H9 (cell line): ENCODE data around the gene ZC3H7B. TPM values are rescaled to one million over a fixed set of nuclear protein-coding genes. Genes with fewer than 3 reads are reported as not detected.

Source experiments
- DNase-seq: peaks from one replicate; pipeline ENCODE4 v3.0.0-alpha.2; 2017
- H2AFZ ChIP-seq: one replicate; pipeline ENCODE4 v1.6.1; 2013; ENCODE audit warnings: mild to moderate bottlenecking, low read length, control low read depth, moderate library complexity
- H2AK5ac ChIP-seq: 2 replicates; pipeline ENCODE4 v1.6.1; 2013; ENCODE audit warnings: low read length, control low read depth, mixed read lengths; ENCODE audit not compliant: insufficient read length
- H2BK120ac ChIP-seq: one replicate; pipeline ENCODE4 v1.6.1; 2013; ENCODE audit warnings: low read depth, mild to moderate bottlenecking, low read length, control low read depth, inconsistent platforms; ENCODE audit not compliant: poor library complexity, severe bottlenecking
- H2BK12ac ChIP-seq: 2 replicates; pipeline ENCODE4 v1.6.1; 2013; ENCODE audit warnings: low read length, control low read depth, mixed read lengths, low read depth; ENCODE audit not compliant: insufficient read length
- H2BK15ac ChIP-seq: 2 replicates; pipeline ENCODE4 v1.6.1; 2013; ENCODE audit warnings: low read depth, low read length, control low read depth
- H2BK20ac ChIP-seq: one replicate; pipeline ENCODE4 v1.6.1; 2013; ENCODE audit warnings: low read depth, mild to moderate bottlenecking, low read length, control low read depth, inconsistent platforms; ENCODE audit not compliant: poor library complexity, severe bottlenecking
- H2BK5ac ChIP-seq: 2 replicates; pipeline ENCODE4 v1.6.1; 2013; ENCODE audit warnings: low read length, control low read depth, mixed read lengths; ENCODE audit not compliant: insufficient read length
- H3K14ac ChIP-seq: 2 replicates; pipeline ENCODE4 v1.6.1; 2013; ENCODE audit warnings: low read length, control low read depth; ENCODE audit not compliant: insufficient read depth
- H3K18ac ChIP-seq: 2 replicates; pipeline ENCODE4 v1.6.1; 2013; ENCODE audit warnings: low read depth, mild to moderate bottlenecking, mixed read lengths, low read length, control low read depth; ENCODE audit not compliant: insufficient read length
- H3K23ac ChIP-seq: 2 replicates; pipeline ENCODE4 v1.6.1; 2013; ENCODE audit warnings: low read length, control low read depth, mixed read lengths, low read depth; ENCODE audit not compliant: insufficient read length
- H3K23me2 ChIP-seq: 2 replicates; pipeline ENCODE4 v1.6.1; 2013; ENCODE audit warnings: low read depth, mild to moderate bottlenecking, mixed read lengths, low read length, control low read depth; ENCODE audit not compliant: insufficient read length, poor library complexity, severe bottlenecking
- H3K27ac ChIP-seq: 2 replicates; pipeline ENCODE4 v1.5.1; 2013; ENCODE audit warnings: low read length, control low read depth, mixed read lengths, low read depth; ENCODE audit not compliant: insufficient read length
- H3K27me3 ChIP-seq: 2 replicates; pipeline ENCODE4 v1.6.1; 2013; ENCODE audit warnings: low read length, control low read depth, inconsistent platforms; ENCODE audit not compliant: insufficient read depth
- H3K4ac ChIP-seq: 2 replicates; pipeline ENCODE4 v1.6.1; 2013; ENCODE audit warnings: low read depth, mild to moderate bottlenecking, control low read depth, inconsistent platforms, low read length, moderate library complexity
- H3K4me1 ChIP-seq: 2 replicates; pipeline ENCODE4 v1.6.1; 2013; ENCODE audit warnings: low read length, control low read depth, inconsistent platforms; ENCODE audit not compliant: insufficient read depth
- H3K4me2 ChIP-seq: 2 replicates; pipeline ENCODE4 v1.6.1; 2013; ENCODE audit warnings: low read length, control low read depth, mixed read lengths; ENCODE audit not compliant: insufficient read length, insufficient read depth
- H3K56ac ChIP-seq: 2 replicates; pipeline ENCODE4 v1.6.1; 2013; ENCODE audit warnings: low read depth, mild to moderate bottlenecking, mixed read lengths, low read length, control low read depth; ENCODE audit not compliant: insufficient read length
- H3K79me1 ChIP-seq: 2 replicates; pipeline ENCODE4 v1.6.1; 2013; ENCODE audit warnings: low read depth, mild to moderate bottlenecking, moderate library complexity, low read length, control low read depth, inconsistent platforms; ENCODE audit not compliant: insufficient read depth, poor library complexity, severe bottlenecking
- H3K79me2 ChIP-seq: 2 replicates; pipeline ENCODE4 v1.6.1; 2013; ENCODE audit warnings: low read length, control low read depth, inconsistent platforms; ENCODE audit not compliant: insufficient read depth
- H3K9ac ChIP-seq: 2 replicates; pipeline ENCODE4 v1.6.1; 2013; ENCODE audit warnings: low read length, control low read depth, mixed read lengths; ENCODE audit not compliant: insufficient read length; ENCODE audit errors: extremely low read depth
- H3K9me3 ChIP-seq: one replicate; pipeline ENCODE4 v1.6.1; 2013; ENCODE audit warnings: low read depth, low read length, inconsistent platforms; ENCODE audit not compliant: control insufficient read depth
- H3T11ph ChIP-seq: one replicate; pipeline ENCODE4 v1.6.1; 2013; ENCODE audit warnings: mild to moderate bottlenecking, low read length, control low read depth, inconsistent platforms
- H4K20me1 ChIP-seq: one replicate; pipeline ENCODE4 v1.6.1; 2013; ENCODE audit not compliant: control insufficient read depth, insufficient read length, insufficient read depth
- H4K5ac ChIP-seq: 2 replicates; pipeline ENCODE4 v1.6.1; 2013; ENCODE audit warnings: low read depth, mild to moderate bottlenecking, mixed read lengths, low read length, control low read depth; ENCODE audit not compliant: insufficient read length
- H4K8ac ChIP-seq: replicated peaks from 2 replicates; pipeline ENCODE4 v1.6.1; 2013; ENCODE audit warnings: low read length, control low read depth, mixed read lengths, low read depth; ENCODE audit not compliant: insufficient read length
- H4K91ac ChIP-seq: 2 replicates; pipeline ENCODE4 v1.6.1; 2013; ENCODE audit warnings: low read depth, mild to moderate bottlenecking, moderate library complexity, mixed read lengths, low read length, control low read depth; ENCODE audit not compliant: insufficient read length
- H3K27ac Mint-ChIP-seq, 3 experiments: 2 replicates in 2 of 3; 3 replicates in 1 of 3; pipeline ENCODE4 v1.8.0; 2020 to 2021; ENCODE audit warnings: mixed read lengths in 3 of 3, mild to moderate bottlenecking in 1 of 3, moderate library complexity in 1 of 3
- H3K27me3 Mint-ChIP-seq: 2 replicates; pipeline ENCODE4 v1.8.0; 2021; ENCODE audit warnings: low read depth, mild to moderate bottlenecking, moderate library complexity, mixed read lengths
- H3K36me3 Mint-ChIP-seq, 3 experiments: 2 replicates in 2 of 3; 3 replicates in 1 of 3; pipeline ENCODE4 v1.8.0; 2020 to 2021; ENCODE audit warnings: low read depth in 3 of 3, mixed read lengths in 3 of 3; ENCODE audit not compliant: insufficient read depth in 1 of 3
- H3K4me1 Mint-ChIP-seq, 2 experiments: 2 replicates each; pipeline ENCODE4 v1.8.0; 2020; ENCODE audit warnings: mixed read lengths in 2 of 2
- H3K4me3 Mint-ChIP-seq, 2 experiments: 2 replicates in 1 of 2; 3 replicates in 1 of 2; pipeline ENCODE4 v1.8.0; 2020 to 2021; ENCODE audit warnings: mild to moderate bottlenecking in 2 of 2, mixed read lengths in 2 of 2, moderate library complexity in 1 of 2
- H3K9me3 Mint-ChIP-seq, 2 experiments: 2 replicates in 1 of 2; 3 replicates in 1 of 2; pipeline ENCODE4 v1.8.0; 2020; ENCODE audit warnings: mild to moderate bottlenecking in 2 of 2, mixed read lengths in 2 of 2, moderate library complexity in 1 of 2
- WGBS: extraction: QIAGEN DNeasy Blood & Tissue Kit; methylation state at CpG from one replicate; pipeline ENCODE4 v1.1.7; 2013; ENCODE audit warnings: missing lambda C conversion rate, low lambda C conversion rate, mixed read lengths; ENCODE audit not compliant: insufficient read length; ENCODE audit errors: extremely low coverage; 5-methylcytosine and 5-hydroxymethylcytosine counted together
- total RNA-seq: library from RNA; stranded (reverse); gene quantifications from 2 replicates; pipeline ENCODE4 v1.2.1, GENCODE V29; 2021
- TF ChIP-seq, protein P1 (sequence below): fragments of 200-600 bp; sonication (generic); conservative IDR thresholded peaks from 3 replicates; pipeline ENCODE4 v1.8.0; 2021; ENCODE audit warnings: antibody characterized with exemption, mild to moderate bottlenecking

ZC3H7B gene
- total RNA-seq, 1 experiment from 2014 or later, result 69.3 TPM

DNA sequence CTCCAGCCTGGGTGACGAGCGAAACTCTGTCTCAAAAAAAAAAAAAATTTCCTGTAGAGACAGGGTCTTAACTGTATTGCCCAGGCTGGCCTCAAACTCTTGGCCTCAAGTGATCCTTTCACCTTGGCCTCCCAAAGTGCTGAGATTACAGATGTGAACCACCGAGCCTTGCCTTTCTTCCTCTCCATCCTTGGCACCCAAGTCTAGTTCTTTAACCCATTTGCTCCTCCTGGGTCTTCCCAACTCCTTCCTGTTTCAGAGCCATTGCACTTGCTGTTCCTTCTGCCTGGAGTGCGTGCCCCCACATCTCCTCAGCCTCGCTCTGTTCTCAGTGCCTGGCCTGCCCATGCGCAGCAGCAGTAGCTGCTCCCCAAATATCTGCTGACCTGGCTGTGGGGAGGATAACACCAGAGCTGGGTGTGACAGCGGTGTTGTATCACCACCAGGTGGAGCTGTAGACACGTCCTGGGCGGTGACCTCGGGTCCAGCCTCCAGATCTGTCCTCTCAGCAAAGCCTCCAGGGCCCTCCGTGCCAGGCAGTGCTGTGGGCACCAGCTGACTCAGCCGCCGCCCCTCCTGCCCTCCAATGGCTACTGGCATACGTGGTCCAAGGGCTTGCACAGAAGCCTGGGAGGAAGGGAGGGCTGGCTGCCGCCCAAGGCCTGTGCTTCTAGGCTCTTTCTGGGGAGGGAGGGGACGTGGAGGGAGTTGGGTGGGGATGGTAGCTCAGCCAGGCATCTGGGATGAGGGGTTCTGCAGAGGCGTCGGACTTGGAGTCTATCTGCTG lies 102.4 kb downstream of the ZC3H7B start:
- Histone ChIP-seq H3K23ac (no peak overlapping the region), H3K23me2 (no peaks in the 10 kb centered on the region), H4K91ac (no peak overlapping the region), H2BK15ac (no peak overlapping the region), H2BK120ac (no peak overlapping the region), H3K79me2 (no peaks in the 10 kb centered on the region), H2BK12ac (no peak overlapping the region), H2AFZ (no peak overlapping the region), H3K27me3 (no peaks in the 10 kb centered on the region), H4K5ac (no peak overlapping the region), H3K27ac (no peak overlapping the region), H4K20me1 (no peaks in the 10 kb centered on the region), H3K9ac (no peak overlapping the region), H4K8ac (no peak overlapping the region), H3K4ac (no peak overlapping the region), H3K56ac (no peak overlapping the region), H3K9me3 (no peaks in the 10 kb centered on the region), H3K14ac (no peak overlapping the region), H3K18ac (no peak overlapping the region), H3K79me1 (no peaks in the 10 kb centered on the region), H3K4me2 (no peak overlapping the region), H3T11ph (no peak overlapping the region), H2BK20ac (no peak overlapping the region), H2BK5ac (no peak overlapping the region), H2AK5ac (no peak overlapping the region), H3K4me1 (no peaks in the 10 kb centered on the region)
- Mint-ChIP-seq H3K4me1 (peaks cover 6 to 11% of the 10 kb centered on the region in 2 experiments; a peak in 3 of 4 replicates), H3K9me3 (no peaks in the 10 kb centered on the region), H3K36me3 (no peaks in the 10 kb centered on the region), H3K27me3 (peaks cover 1% of the 10 kb centered on the region; the same call in 1 of the 2 replicates), H3K4me3 (no peak overlapping the region), H3K27ac (peak overlapping the region in 1 of 3 experiments; percentile 63; a peak in 1 of 7 replicates)
- peak; percentile 93 for DNase-seq
- TF ChIP-seq, protein P1, sequence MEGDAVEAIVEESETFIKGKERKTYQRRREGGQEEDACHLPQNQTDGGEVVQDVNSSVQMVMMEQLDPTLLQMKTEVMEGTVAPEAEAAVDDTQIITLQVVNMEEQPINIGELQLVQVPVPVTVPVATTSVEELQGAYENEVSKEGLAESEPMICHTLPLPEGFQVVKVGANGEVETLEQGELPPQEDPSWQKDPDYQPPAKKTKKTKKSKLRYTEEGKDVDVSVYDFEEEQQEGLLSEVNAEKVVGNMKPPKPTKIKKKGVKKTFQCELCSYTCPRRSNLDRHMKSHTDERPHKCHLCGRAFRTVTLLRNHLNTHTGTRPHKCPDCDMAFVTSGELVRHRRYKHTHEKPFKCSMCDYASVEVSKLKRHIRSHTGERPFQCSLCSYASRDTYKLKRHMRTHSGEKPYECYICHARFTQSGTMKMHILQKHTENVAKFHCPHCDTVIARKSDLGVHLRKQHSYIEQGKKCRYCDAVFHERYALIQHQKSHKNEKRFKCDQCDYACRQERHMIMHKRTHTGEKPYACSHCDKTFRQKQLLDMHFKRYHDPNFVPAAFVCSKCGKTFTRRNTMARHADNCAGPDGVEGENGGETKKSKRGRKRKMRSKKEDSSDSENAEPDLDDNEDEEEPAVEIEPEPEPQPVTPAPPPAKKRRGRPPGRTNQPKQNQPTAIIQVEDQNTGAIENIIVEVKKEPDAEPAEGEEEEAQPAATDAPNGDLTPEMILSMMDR, result peak; percentile 98
- no CpG with 5 or more reads among the region's 18 CpGs for WGBS
